Neuronal stem cell (in vitro differentiated cells): ENCODE measurements around the gene CCL1.

Experiments
- DNase-seq: peaks from one replicate; pipeline ENCODE4 v3.0.0-alpha.2; 2013; ENCODE audit warnings: low spot score
- H2AFZ ChIP-seq: one replicate; pipeline ENCODE4 v1.6.1; 2013; ENCODE audit warnings: mild to moderate bottlenecking, low read length, inconsistent platforms
- H2AK5ac ChIP-seq: 2 replicates; pipeline ENCODE4 v1.6.1; 2013; ENCODE audit warnings: low read depth, mild to moderate bottlenecking, inconsistent platforms, low read length, moderate library complexity, mixed read lengths
- H2BK120ac ChIP-seq: 2 replicates; pipeline ENCODE4 v1.6.1; 2013; ENCODE audit warnings: low read depth, mild to moderate bottlenecking, inconsistent platforms, low read length, moderate library complexity, mixed read lengths
- H2BK12ac ChIP-seq: one replicate; pipeline ENCODE4 v1.6.1; 2013; ENCODE audit warnings: low read length, inconsistent platforms
- H2BK15ac ChIP-seq: 2 replicates; pipeline ENCODE4 v1.6.1; 2013; ENCODE audit warnings: mild to moderate bottlenecking, low read length, inconsistent platforms, mixed read lengths
- H2BK5ac ChIP-seq: one replicate; pipeline ENCODE4 v1.6.1; 2013; ENCODE audit warnings: inconsistent platforms, mild to moderate bottlenecking, low read length, moderate library complexity
- H3K14ac ChIP-seq: one replicate; pipeline ENCODE4 v1.6.1; 2013; ENCODE audit warnings: low read length, inconsistent platforms
- H3K18ac ChIP-seq: 2 replicates; pipeline ENCODE4 v1.6.1; 2013; ENCODE audit warnings: low read length, inconsistent platforms
- H3K23ac ChIP-seq: 2 replicates; pipeline ENCODE4 v1.6.1; 2013; ENCODE audit warnings: low read depth, mild to moderate bottlenecking, mixed read lengths, low read length, inconsistent platforms; ENCODE audit not compliant: poor library complexity
- H3K27ac ChIP-seq: replicated peaks from 3 replicates; pipeline ENCODE4 v1.5.1; 2013; ENCODE audit warnings: low read length, inconsistent platforms
- H3K27me3 ChIP-seq, 3 experiments: 2 replicates each; pipeline ENCODE4 v1.6.1; 2013; ENCODE audit warnings: low read length in 3 of 3, mild to moderate bottlenecking in 2 of 3, inconsistent platforms in 1 of 3, low read depth in 1 of 3, mixed read lengths in 1 of 3, moderate library complexity in 1 of 3; ENCODE audit not compliant: control insufficient read depth in 3 of 3, insufficient read depth in 3 of 3
- H3K36me3 ChIP-seq, 2 donors: replicated peaks in 1 of 2; 2 replicates each; pipeline ENCODE4 v1.6.1; 2013; ENCODE audit warnings: low read length in 2 of 2; ENCODE audit not compliant: control insufficient read depth in 2 of 2, insufficient read depth in 2 of 2
- H3K4ac ChIP-seq: 2 replicates; pipeline ENCODE4 v1.6.1; 2013; ENCODE audit warnings: inconsistent platforms, mild to moderate bottlenecking, low read length, moderate library complexity
- H3K4me1 ChIP-seq, 2 donors: 1 replicate in 1 of 2; 2 replicates in 1 of 2; pipeline ENCODE4 v1.6.1; 2013; ENCODE audit warnings: low read length in 2 of 2, low read depth in 1 of 2; ENCODE audit not compliant: control insufficient read depth in 2 of 2, insufficient read depth in 1 of 2
- H3K4me2 ChIP-seq: one replicate; pipeline ENCODE4 v1.6.1; 2013; ENCODE audit warnings: mild to moderate bottlenecking, low read length, inconsistent platforms; ENCODE audit not compliant: insufficient read depth, poor library complexity, severe bottlenecking
- H3K4me3 ChIP-seq, 2 donors: 2 replicates each; pipeline ENCODE4 v1.5.1; 2013; ENCODE audit warnings: low read length in 2 of 2, mild to moderate bottlenecking in 2 of 2, inconsistent platforms in 1 of 2, moderate library complexity in 1 of 2
- H3K79me1 ChIP-seq: one replicate; pipeline ENCODE4 v1.6.1; 2013; ENCODE audit warnings: low read depth, mild to moderate bottlenecking, inconsistent platforms, low read length, moderate library complexity
- H3K9ac ChIP-seq: one replicate; pipeline ENCODE4 v1.6.1; 2013; ENCODE audit warnings: mild to moderate bottlenecking, low read depth, low read length, inconsistent platforms; ENCODE audit not compliant: poor library complexity
- H3K9me3 ChIP-seq, 2 donors: replicated peaks in 1 of 2; 2 replicates each; pipeline versions ENCODE3 to v1.6.1; 2013; ENCODE audit warnings: low read length in 2 of 2, mild to moderate bottlenecking in 2 of 2, inconsistent platforms in 1 of 2, low read depth in 1 of 2, mixed read lengths in 1 of 2, moderate library complexity in 1 of 2; ENCODE audit not compliant: control insufficient read depth in 2 of 2, insufficient read depth in 1 of 2
- H4K8ac ChIP-seq: one replicate; pipeline ENCODE4 v1.6.1; 2013; ENCODE audit warnings: low read depth, mild to moderate bottlenecking, inconsistent platforms, low read length, moderate library complexity
- H4K91ac ChIP-seq: one replicate; pipeline ENCODE4 v1.6.1; 2013; ENCODE audit warnings: low read length, low read depth, mild to moderate bottlenecking, inconsistent platforms; ENCODE audit not compliant: poor library complexity
- WGBS, 2 donors: extraction: QIAGEN DNeasy Blood & Tissue Kit; methylation state at CpG; one replicate each; pipeline ENCODE4 v1.1.7; 2013; ENCODE audit warnings: missing lambda C conversion rate in 2 of 2, mixed read lengths in 1 of 2; ENCODE audit not compliant: insufficient read length in 2 of 2, insufficient replicate concordance in 1 of 2; ENCODE audit errors: extremely low coverage in 2 of 2; 5-methylcytosine and 5-hydroxymethylcytosine counted together

CCL1 gene

GRCh38 chr17:34378664-34379101 is 15.7 kb upstream of the CCL1 start:
- Histone ChIP-seq H2AFZ (no peak overlapping the region), H3K27ac (no peak overlapping the region), H4K91ac (no peak overlapping the region), H3K9me3 (no peaks in the 10 kb centered on the region), H4K8ac (no peak overlapping the region), H3K9ac (no peak overlapping the region), H2BK12ac (no peak overlapping the region), H3K4me1 (no peaks in the 10 kb centered on the region), H3K4me3 (no peak overlapping the region), H2BK5ac (no peak overlapping the region), H2BK15ac (no peak overlapping the region), H3K4ac (no peak overlapping the region), H3K4me2 (no peak overlapping the region), H3K18ac (no peak overlapping the region), H3K14ac (no peak overlapping the region), H3K79me1 (no peaks in the 10 kb centered on the region), H2AK5ac (no peak overlapping the region), H2BK120ac (no peak overlapping the region), H3K36me3 (no peaks in the 10 kb centered on the region), H3K23ac (no peak overlapping the region), H3K27me3 (no peaks in the 10 kb centered on the region)
- no CpG with 5 or more reads among the region's 6 CpGs for WGBS, 2 donors
- no peak for DNase-seq

GRCh38 chr17:34377078-34377823 is 14.2 kb upstream of the CCL1 start:
- no peak overlapping the region for H3K9ac ChIP-seq
- no peak overlapping the region for H2AFZ ChIP-seq
- H2BK5ac ChIP-seq, result no peak overlapping the region
- no peak overlapping the region for H3K18ac ChIP-seq
- no peaks in the 10 kb centered on the region for H3K36me3 ChIP-seq
- H3K4me1 ChIP-seq, result no peaks in the 10 kb centered on the region
- no peak overlapping the region for H2BK12ac ChIP-seq
- H3K14ac ChIP-seq, result no peak overlapping the region
- no peak overlapping the region for H2AK5ac ChIP-seq
- WGBS, 2 donors, result no CpG with 5 or more reads among the region's 3 CpGs
- H3K27me3 ChIP-seq, result no peaks in the 10 kb centered on the region
- H3K79me1 ChIP-seq, result no peaks in the 10 kb centered on the region
- no peak overlapping the region for H3K4me3 ChIP-seq
- no peak overlapping the region for H3K4ac ChIP-seq
- H3K27ac ChIP-seq, result no peak overlapping the region
- H4K8ac ChIP-seq, result no peak overlapping the region
- no peak overlapping the region for H2BK120ac ChIP-seq
- no peak overlapping the region for H4K91ac ChIP-seq
- H3K4me2 ChIP-seq, result no peak overlapping the region
- no peak overlapping the region for H3K23ac ChIP-seq
- no peak for DNase-seq
- no peak overlapping the region for H2BK15ac ChIP-seq
- no peaks in the 10 kb centered on the region for H3K9me3 ChIP-seq

GRCh38 chr17:34375426-34375997 is 12.5 kb upstream of the CCL1 start:
- no CpG with 5 or more reads among the region's 11 CpGs for WGBS, 2 donors
- no peak overlapping the region for H3K27ac ChIP-seq
- no peaks in the 10 kb centered on the region for H3K4me1 ChIP-seq
- H3K18ac ChIP-seq, result no peak overlapping the region
- H2BK15ac ChIP-seq, result no peak overlapping the region
- H3K4ac ChIP-seq, result no peak overlapping the region
- no peak overlapping the region for H4K8ac ChIP-seq
- H2AK5ac ChIP-seq, result no peak overlapping the region
- H2BK5ac ChIP-seq, result no peak overlapping the region
- no peak overlapping the region for H2BK12ac ChIP-seq
- no peak overlapping the region for H2AFZ ChIP-seq
- no peaks in the 10 kb centered on the region for H3K9me3 ChIP-seq
- no peak for DNase-seq
- H3K9ac ChIP-seq, result no peak overlapping the region
- H3K4me3 ChIP-seq, result no peak overlapping the region
- H3K79me1 ChIP-seq, result no peaks in the 10 kb centered on the region
- H3K27me3 ChIP-seq, result no peaks in the 10 kb centered on the region
- H3K23ac ChIP-seq, result no peak overlapping the region
- H2BK120ac ChIP-seq, result no peak overlapping the region
- H4K91ac ChIP-seq, result no peak overlapping the region
- H3K14ac ChIP-seq, result no peak overlapping the region
- no peak overlapping the region for H3K4me2 ChIP-seq
- H3K36me3 ChIP-seq, result no peaks in the 10 kb centered on the region

- WGBS, 2 donors, result no CpG with 5 or more reads among the region's 5 CpGs
- H3K4ac ChIP-seq, result no peak overlapping the region
- no peak overlapping the region for H3K9ac ChIP-seq
- no peak overlapping the region for H3K23ac ChIP-seq
- no peak overlapping the region for H3K18ac ChIP-seq
- H2BK15ac ChIP-seq, result no peak overlapping the region
- no peak for DNase-seq
- no peak overlapping the region for H3K4me3 ChIP-seq
- H3K27ac ChIP-seq, result no peak overlapping the region
- no peak overlapping the region for H2BK120ac ChIP-seq
- no peaks in the 10 kb centered on the region for H3K4me1 ChIP-seq
- no peak overlapping the region for H3K14ac ChIP-seq
- H2AK5ac ChIP-seq, result no peak overlapping the region
- H2BK12ac ChIP-seq, result no peak overlapping the region
- H3K27me3 ChIP-seq, result no peaks in the 10 kb centered on the region
- H4K91ac ChIP-seq, result no peak overlapping the region
- H3K4me2 ChIP-seq, result no peak overlapping the region
- H4K8ac ChIP-seq, result no peak overlapping the region
- no peak overlapping the region for H2AFZ ChIP-seq
- no peaks in the 10 kb centered on the region for H3K9me3 ChIP-seq
- no peaks in the 10 kb centered on the region for H3K79me1 ChIP-seq
- no peaks in the 10 kb centered on the region for H3K36me3 ChIP-seq
- H2BK5ac ChIP-seq, result no peak overlapping the region
Measured at GRCh38 chr17:34374457-34374856, 11.4 kb upstream of the CCL1 start.
